IMR-90 (cell line): ENCODE data around the gene ABI3BP. TPM values are rescaled to one million over a fixed set of nuclear protein-coding genes. Genes with fewer than 3 reads are reported as not detected.

ENCODE experiments used
- ATAC-seq: fragments of 200-7000 bp; cut with Tn5 transposase; 2 replicates; pipeline ENCODE4 v1.9.1; 2020; ENCODE audit warnings: low read depth, mild to moderate bottlenecking, moderate library complexity
- BruUV-seq: library from RNA; stranded (reverse); fragments of 400-500 nt; replicated peaks from 2 replicates; lab custom pipeline; 2021; lab: Mats Ljungman, UMichigan
- CTCF ChIA-PET: fragments of 300-600 bp; formaldehyde crosslinking; extraction: SDS; loops from one replicate; lab custom pipeline; 2021; ENCODE audit warnings: antibody characterized with exemption; lab: Yijun Ruan, JAX
- POLR2A ChIA-PET: fragments of 300-600 bp; sonication (Branson Sonifier 250); formaldehyde crosslinking; loops from one replicate; lab custom pipeline; 2022; ENCODE audit warnings: antibody characterized with exemption; ENCODE audit not compliant: unreplicated experiment; lab: Charles Lee
- DNase-seq: peaks from one replicate; pipeline ENCODE4 v3.0.0; 2013
- H2AFZ ChIP-seq: replicated peaks from 2 replicates; pipeline ENCODE3; 2013; ENCODE audit warnings: low read length, mild to moderate bottlenecking; ENCODE audit not compliant: poor library complexity
- H2AK5ac ChIP-seq: 2 replicates; pipeline ENCODE4 v1.6.1; 2013; ENCODE audit warnings: low read depth, low read length, inconsistent platforms
- H2AK9ac ChIP-seq: replicated peaks from 2 replicates; pipeline ENCODE3; 2013; ENCODE audit warnings: mild to moderate bottlenecking, low read depth, low read length, moderate library complexity; ENCODE audit not compliant: poor library complexity
- H2BK120ac ChIP-seq: 2 replicates; pipeline ENCODE4 v1.6.1; 2013; ENCODE audit warnings: low read depth, low read length, inconsistent platforms
- H2BK15ac ChIP-seq: 3 replicates; pipeline ENCODE4 v1.6.1; 2013; ENCODE audit warnings: low read depth, low read length, inconsistent platforms
- H2BK20ac ChIP-seq: 2 replicates; pipeline ENCODE4 v1.6.1; 2013; ENCODE audit warnings: low read depth, mild to moderate bottlenecking, inconsistent platforms, low read length, moderate library complexity
- H2BK5ac ChIP-seq: 2 replicates; pipeline ENCODE4 v1.6.1; 2013; ENCODE audit warnings: mild to moderate bottlenecking, low read depth, low read length, inconsistent platforms; ENCODE audit not compliant: poor library complexity, severe bottlenecking
- H3K14ac ChIP-seq: replicated peaks from 2 replicates; pipeline ENCODE4 v1.6.1; 2013; ENCODE audit warnings: low read depth, low read length, inconsistent platforms
- H3K18ac ChIP-seq: 2 replicates; pipeline ENCODE4 v1.6.1; 2013; ENCODE audit warnings: low read depth, low read length, control low read depth
- H3K23ac ChIP-seq: 2 replicates; pipeline ENCODE4 v1.6.1; 2013; ENCODE audit warnings: low read depth, low read length, inconsistent platforms
- H3K27ac ChIP-seq: 2 replicates; pipeline ENCODE4 v1.5.1; 2013; ENCODE audit warnings: mild to moderate bottlenecking, control low read depth, low read length; ENCODE audit not compliant: insufficient read depth
- H3K27me3 ChIP-seq: 2 replicates; pipeline ENCODE4 v1.6.1; 2013; ENCODE audit warnings: low read length; ENCODE audit not compliant: control insufficient read depth, insufficient read depth
- H3K36me3 ChIP-seq: 2 replicates; pipeline ENCODE4 v1.6.1; 2013; ENCODE audit warnings: low read length, mixed read lengths; ENCODE audit not compliant: control insufficient read depth, insufficient read depth
- H3K4ac ChIP-seq: 2 replicates; pipeline ENCODE4 v1.6.1; 2013; ENCODE audit warnings: low read depth, low read length, inconsistent platforms
- H3K4me1 ChIP-seq: 2 replicates; pipeline ENCODE4 v1.6.1; 2013; ENCODE audit warnings: low read length, mixed read lengths; ENCODE audit not compliant: control insufficient read depth, insufficient read depth
- H3K4me2 ChIP-seq: 2 replicates; pipeline ENCODE4 v1.6.1; 2013; ENCODE audit warnings: low read depth, mild to moderate bottlenecking, control low read depth, low read length, moderate library complexity
- H3K4me3 ChIP-seq: 2 replicates; pipeline ENCODE4 v1.5.1; 2013; ENCODE audit warnings: low read depth, mild to moderate bottlenecking, control low read depth, low read length, moderate library complexity; ENCODE audit not compliant: insufficient read depth
- H3K56ac ChIP-seq: 2 replicates; pipeline ENCODE4 v1.6.1; 2013; ENCODE audit warnings: low read length, inconsistent platforms; ENCODE audit not compliant: insufficient read depth; ENCODE audit errors: extremely low read depth
- H3K79me1 ChIP-seq, 2 experiments: 2 replicates each; pipeline ENCODE4 v1.6.1; 2013; ENCODE audit warnings: low read length in 2 of 2, inconsistent platforms in 1 of 2, low read depth in 1 of 2
- H3K9ac ChIP-seq: 2 replicates; pipeline ENCODE4 v1.6.1; 2013; ENCODE audit warnings: low read depth, low read length, control low read depth
- H3K9me1 ChIP-seq: 2 replicates; pipeline ENCODE4 v1.6.1; 2013; ENCODE audit warnings: low read length, inconsistent platforms; ENCODE audit not compliant: insufficient read depth
- H3K9me3 ChIP-seq: 2 replicates; pipeline ENCODE4 v1.6.1; 2013; ENCODE audit warnings: low read length; ENCODE audit not compliant: control insufficient read depth, insufficient read depth
- H4K20me1 ChIP-seq: 2 replicates; pipeline ENCODE4 v1.6.1; 2013; ENCODE audit warnings: low read length, inconsistent platforms; ENCODE audit not compliant: insufficient read depth
- H4K5ac ChIP-seq: 2 replicates; pipeline ENCODE4 v1.6.1; 2013; ENCODE audit warnings: mild to moderate bottlenecking, low read depth, low read length, control low read depth
- H4K8ac ChIP-seq, 2 experiments: 2 replicates each; pipeline ENCODE4 v1.6.1; 2013; ENCODE audit warnings: low read depth in 2 of 2, low read length in 2 of 2, control low read depth in 1 of 2, inconsistent platforms in 1 of 2
- H4K91ac ChIP-seq: 2 replicates; pipeline ENCODE4 v1.6.1; 2013; ENCODE audit warnings: low read depth, low read length, inconsistent platforms; ENCODE audit not compliant: insufficient read depth
- BHLHE40 ChIP-seq: fragments of 150-350 bp; IDR thresholded peaks from 2 replicates; pipeline ENCODE4 v1.6.1; 2016; ENCODE audit warnings: mild to moderate bottlenecking, low read depth, low read length
- CEBPB ChIP-seq: IDR thresholded peaks from 2 replicates; pipeline ENCODE4 v1.6.1; 2012; ENCODE audit warnings: low read depth, low read length, improper control_type of control experiment
- CHD1 ChIP-seq: IDR thresholded peaks from 2 replicates; pipeline ENCODE4 v1.6.1; 2012; ENCODE audit warnings: low read depth, low read length, improper control_type of control experiment
- CTCF ChIP-seq: conservative IDR thresholded peaks from 2 replicates; pipeline ENCODE4 v1.5.1; 2012; ENCODE audit warnings: mild to moderate bottlenecking, low read depth, low read length, improper control_type of control experiment
- ELK1 ChIP-seq: fragments of 150-350 bp; IDR thresholded peaks from 2 replicates; pipeline ENCODE4 v1.6.1; 2016; ENCODE audit warnings: low read depth, mild to moderate bottlenecking, low read length, moderate library complexity, borderline replicate concordance
- FOS ChIP-seq: fragments of 150-350 bp; IDR thresholded peaks from 2 replicates; pipeline ENCODE4 v1.6.1; 2016; ENCODE audit warnings: low read depth, low read length
- MAZ ChIP-seq: IDR thresholded peaks from 2 replicates; pipeline ENCODE4 v1.6.1; 2012; ENCODE audit warnings: low read depth, mild to moderate bottlenecking, low read length, improper control_type of control experiment, moderate library complexity, borderline replicate concordance
- MXI1 ChIP-seq: IDR thresholded peaks from 2 replicates; pipeline ENCODE4 v1.6.1; 2012; ENCODE audit warnings: low read depth, mild to moderate bottlenecking, low read length, moderate library complexity, borderline replicate concordance
- NFE2L2 ChIP-seq: fragments of 150-350 bp; IDR thresholded peaks from 2 replicates; pipeline ENCODE4 v1.6.1; 2016; ENCODE audit warnings: low read depth, mild to moderate bottlenecking, low read length
- POLR2A ChIP-seq: IDR thresholded peaks from 2 replicates; pipeline ENCODE4 v1.6.1; 2012; ENCODE audit warnings: mild to moderate bottlenecking, low read depth, low read length
- RCOR1 ChIP-seq: IDR thresholded peaks from 2 replicates; pipeline ENCODE4 v1.6.1; 2012; ENCODE audit warnings: mild to moderate bottlenecking, low read length, improper control_type of control experiment; ENCODE audit not compliant: insufficient replicate concordance
- RFX5 ChIP-seq: IDR thresholded peaks from 2 replicates; pipeline ENCODE4 v1.8.0; 2012; ENCODE audit warnings: low read depth, mild to moderate bottlenecking, low read length, moderate library complexity
- SMC3 ChIP-seq: fragments of 150-350 bp; IDR thresholded peaks from 2 replicates; pipeline ENCODE4 v1.6.1; 2016; ENCODE audit warnings: low read depth, mild to moderate bottlenecking, antibody characterized with exemption, low read length, moderate library complexity
- USF2 ChIP-seq: fragments of 150-350 bp; IDR thresholded peaks from 2 replicates; pipeline ENCODE4 v1.6.1; 2017; ENCODE audit warnings: mild to moderate bottlenecking, antibody characterized with exemption, low read length, low read depth
- WGBS, 2 experiments: methylation state at CpG; one replicate each; pipeline versions ENCODE4 v1.1.5 to v1.1.7; 2013; ENCODE audit warnings: missing lambda C conversion rate in 2 of 2; ENCODE audit not compliant: insufficient read length in 1 of 2; ENCODE audit errors: extremely low coverage in 2 of 2; 5-methylcytosine and 5-hydroxymethylcytosine counted together
- dilution Hi-C: fragments of 300-500 bp; cut with HindIII; formaldehyde crosslinking; loops from one replicate; pipeline ENCODE4 v1.14.3; 2018; ENCODE audit warnings: low sequenced_read_pairs; ENCODE audit not compliant: unreplicated experiment
- in situ Hi-C: fragments of 300-500 bp; cut with MboI; formaldehyde crosslinking; loops from 3 replicates; pipeline ENCODE4 v1.14.3; 2019; ENCODE audit warnings: low sequenced_read_pairs, inconsistent platforms, mixed read lengths
- intact Hi-C: fragments of 100-400 bp; cut with micrococcal nuclease; formaldehyde crosslinking; loops from 2 replicates; pipeline ENCODE4 v1.10.0; 2022
- polyA plus RNA-seq, 3 experiments: library from polyadenylated mRNA; depleted of rRNA; stranded (reverse); fragments of >200 nt; gene quantifications; 2 replicates each; pipeline ENCODE4 v1.2.3, GENCODE V29; 2012; ENCODE audit warnings: low replicate concordance in 1 of 3
- total RNA-seq: library from RNA; depleted of rRNA; stranded (reverse); fragments of >200 nt; gene quantifications from 2 replicates; pipeline ENCODE4 v1.2.3, GENCODE V29; 2012

ABI3BP gene
- total and polyA plus RNA-seq, 2 of the 4 experiments (the other 2 are of a cell fraction) = 3.0 to 26.7 TPM

- Histone ChIP-seq H2BK120ac (no peak overlapping the region), H3K18ac (no peak overlapping the region), H3K27ac (no peak overlapping the region), H4K5ac (no peak overlapping the region), H2AFZ (no peak overlapping the region), H3K9me1 (0 out of 2 replicates have a peak, but pooled peaks cover 3% of the 10 kb centered on the region), H3K9ac (no peak overlapping the region), H3K56ac (no peak overlapping the region), H2BK15ac (no peak overlapping the region), H2BK5ac (no peak overlapping the region), H4K20me1 (no peaks in the 10 kb centered on the region), H3K9me3 (no peaks in the 10 kb centered on the region), H2BK20ac (no peak overlapping the region), H2AK5ac (no peak overlapping the region), H4K8ac (no peak overlapping the region), H3K27me3 (no peaks in the 10 kb centered on the region; the same call in 1 of the 2 replicates), H3K23ac (no peak overlapping the region), H3K4me1 (no peaks in the 10 kb centered on the region), H3K4ac (no peak overlapping the region), H3K36me3 (no peaks in the 10 kb centered on the region), H3K79me1 (no peaks in the 10 kb centered on the region), H3K4me2 (no peak overlapping the region), H4K91ac (no peak overlapping the region), H3K14ac (no peak overlapping the region), H3K4me3 (no peak overlapping the region), H2AK9ac (no peak overlapping the region)
- POLR2A ChIA-PET = no interaction called here
- DNase-seq (no peak), ATAC-seq (no peak)
- dilution Hi-C loops = no loop called here
- intact Hi-C loops = no loop called here
- CTCF ChIA-PET = no interaction called here
- no TSS peak for BruUV-seq
- in situ Hi-C loops = no loop called here
- WGBS, 2 experiments = 60% methylated on average over 1 of the region's 2 CpGs; no CpG with 5 or more reads in 1 of the 2 experiments
- TF ChIP-seq CHD1 = no peak
- TF ChIP-seq CEBPB = no peak
- no peak for TF ChIP-seq RFX5
- TF ChIP-seq SMC3 = no peak
- TF ChIP-seq CTCF = no peak
- TF ChIP-seq MAZ = no peak
- TF ChIP-seq ELK1 = no peak
- TF ChIP-seq POLR2A = no peak
- TF ChIP-seq MXI1 = no peak
- no peak for TF ChIP-seq BHLHE40
- no peak for TF ChIP-seq RCOR1
- TF ChIP-seq NFE2L2 = no peak
- no peak for TF ChIP-seq FOS
- no peak for TF ChIP-seq USF2
Measured at GRCh38 chr3:100766069-100766468, 227.2 kb downstream of the ABI3BP start.
